PC-3 (cell line): ENCODE measurements around the gene KRT6A. TPM values are rescaled to one million over a fixed set of nuclear protein-coding genes. Genes with fewer than 3 reads are reported as not detected.

Experiments used
- total RNA-seq: library from RNA; depleted of rRNA; stranded (reverse); fragments of >200 nt; gene quantifications from 2 replicates; pipeline ENCODE4 v1.2.3, GENCODE V29; 2014; rRNA removed

The KRT6A gene
- total RNA-seq, 1 experiment from 2014 or later: 46.3 TPM

Other genes with a start within 250 kb of the KRT6A start
- 0.98 and 1.2 TPM in 2 replicates for gene KRT86, start 218.6 kb downstream of the KRT6A start, total RNA-seq
- gene KRT81, start 201.7 kb downstream of the KRT6A start, total RNA-seq: 1,688 and 2,042 TPM in 2 replicates
- 0.33 and 1.1 TPM in 2 replicates for gene KRT83, start 171.9 kb downstream of the KRT6A start, total RNA-seq
- gene KRT85, start 125.8 kb downstream of the KRT6A start, total RNA-seq: not detected in 2 replicates
- 0.15 TPM in 1 of 2 replicates, not detected in the other for gene KRT84, start 107.6 kb downstream of the KRT6A start, total RNA-seq
- gene KRT82, start 86.9 kb downstream of the KRT6A start, total RNA-seq: 0.29 TPM in 1 of 2 replicates, not detected in the other
- 32.8 and 38.5 TPM in 2 replicates for gene KRT75, start 58.9 kb downstream of the KRT6A start, total RNA-seq
- 7.7 and 8.5 TPM in 2 replicates for gene KRT6B, start 41.1 kb downstream of the KRT6A start, total RNA-seq
- gene KRT6C, start 19.5 kb downstream of the KRT6A start, total RNA-seq: not detected in 2 replicates
- gene KRT5, start 27.1 kb upstream of the KRT6A start, total RNA-seq: not detected in 2 replicates
- not detected in 2 replicates for gene KRT71, start 59.9 kb upstream of the KRT6A start, total RNA-seq
- gene KRT74, start 80.6 kb upstream of the KRT6A start, total RNA-seq: not detected in 2 replicates
- not detected in 2 replicates for gene KRT72, start 108.2 kb upstream of the KRT6A start, total RNA-seq
- not detected in 2 replicates for gene KRT73, start 125.3 kb upstream of the KRT6A start, total RNA-seq
- gene KRT2, start 159.0 kb upstream of the KRT6A start, total RNA-seq: 0.23 TPM in 1 of 2 replicates, not detected in the other
- gene KRT1, start 187.2 kb upstream of the KRT6A start, total RNA-seq: not detected in 2 replicates
- gene KRT77, start 210.3 kb upstream of the KRT6A start, total RNA-seq: not detected in 2 replicates